NCI-H748 (cell line): ENCODE measurements around the gene GOPC.
"Not testable (repeated sequence)": the region's sequence is repeated elsewhere in the genome, so short reads cannot be mapped to it uniquely, and the experiment has no call there.

ENCODE experiments used
- DNase-seq: peaks from one replicate; lab custom pipeline; 2025; ENCODE audit not compliant: unreplicated experiment; lab: John Stamatoyannopoulos, UW

GOPC gene

DNA sequence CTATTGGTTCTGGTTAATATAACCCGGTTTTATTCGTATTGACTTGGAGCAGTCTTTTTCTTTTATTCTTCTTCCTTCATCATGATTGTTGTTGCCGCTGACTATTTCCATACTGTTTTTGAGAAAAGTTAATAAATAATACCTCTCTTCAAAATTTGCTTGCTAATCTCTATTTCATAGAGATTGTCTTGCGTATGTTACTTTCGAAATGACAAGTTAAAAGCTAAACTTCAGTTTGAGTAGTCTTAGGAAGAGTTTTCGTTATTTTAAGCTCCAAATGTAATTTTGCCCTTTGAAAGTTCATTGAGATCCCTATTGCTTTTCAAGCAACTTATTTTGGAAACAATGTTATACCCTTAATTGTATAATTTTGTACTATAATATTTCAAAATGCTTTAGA lies 83.4 kb downstream of the GOPC start:
- no peak for DNase-seq

DNA sequence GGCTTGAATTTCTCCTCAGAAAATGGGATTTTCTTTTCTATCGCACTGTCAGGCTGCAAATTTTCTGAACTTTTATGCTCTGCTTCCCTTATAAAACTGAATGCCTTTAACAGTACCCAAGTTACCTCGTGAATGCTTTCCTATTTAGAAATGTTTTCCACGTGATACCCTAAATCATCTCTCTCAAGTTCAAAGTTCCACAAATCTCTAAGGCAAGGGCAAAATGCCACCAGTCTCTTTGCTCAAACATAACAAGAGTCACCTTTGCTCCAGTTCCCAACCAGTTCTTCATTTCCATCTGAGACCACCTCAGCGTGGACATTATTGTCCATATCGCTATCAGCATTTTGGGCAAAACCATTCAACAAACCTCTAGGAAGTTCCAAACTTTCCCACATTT lies 84.3 kb downstream of the GOPC start:
- DNase-seq, result not testable (repeated sequence)

DNA sequence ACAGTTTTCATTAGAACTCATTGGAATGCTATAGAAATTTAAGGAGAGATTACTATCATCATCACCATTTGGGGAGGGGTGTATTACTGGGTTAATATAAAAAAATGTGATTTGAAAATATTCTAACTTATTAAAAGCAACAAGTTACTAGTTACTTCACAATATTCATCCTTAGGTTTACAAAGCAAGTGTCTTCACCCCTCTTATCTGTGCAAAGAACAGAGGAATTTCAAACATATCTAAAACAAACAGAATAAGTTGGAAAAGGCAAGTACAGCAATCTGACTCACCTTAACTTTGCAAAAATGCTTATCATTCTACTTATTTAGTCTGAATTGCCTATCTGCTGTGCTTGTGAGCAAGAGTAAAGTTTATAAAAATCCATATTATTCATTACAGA lies 87.0 kb downstream of the GOPC start:
- no peak for DNase-seq

DNA sequence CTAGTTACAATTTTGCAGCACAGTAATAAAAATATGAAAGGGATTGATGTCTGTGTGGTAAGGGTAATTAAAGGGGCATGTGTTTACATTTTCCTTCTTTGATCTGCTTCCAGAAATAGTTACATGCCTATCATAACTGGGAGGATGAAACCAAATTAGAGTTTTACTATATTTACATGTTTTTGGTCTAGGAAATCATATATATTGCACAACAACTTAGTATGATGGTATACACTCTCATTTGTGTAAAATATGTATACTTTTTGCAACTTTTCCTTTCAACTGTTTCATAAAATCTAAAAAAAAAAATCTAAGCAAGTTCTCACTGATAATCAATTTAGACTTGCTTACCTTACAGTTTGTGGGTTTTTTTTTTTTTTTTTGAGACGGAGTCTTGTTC lies 87.7 kb downstream of the GOPC start:
- no peak for DNase-seq

DNA sequence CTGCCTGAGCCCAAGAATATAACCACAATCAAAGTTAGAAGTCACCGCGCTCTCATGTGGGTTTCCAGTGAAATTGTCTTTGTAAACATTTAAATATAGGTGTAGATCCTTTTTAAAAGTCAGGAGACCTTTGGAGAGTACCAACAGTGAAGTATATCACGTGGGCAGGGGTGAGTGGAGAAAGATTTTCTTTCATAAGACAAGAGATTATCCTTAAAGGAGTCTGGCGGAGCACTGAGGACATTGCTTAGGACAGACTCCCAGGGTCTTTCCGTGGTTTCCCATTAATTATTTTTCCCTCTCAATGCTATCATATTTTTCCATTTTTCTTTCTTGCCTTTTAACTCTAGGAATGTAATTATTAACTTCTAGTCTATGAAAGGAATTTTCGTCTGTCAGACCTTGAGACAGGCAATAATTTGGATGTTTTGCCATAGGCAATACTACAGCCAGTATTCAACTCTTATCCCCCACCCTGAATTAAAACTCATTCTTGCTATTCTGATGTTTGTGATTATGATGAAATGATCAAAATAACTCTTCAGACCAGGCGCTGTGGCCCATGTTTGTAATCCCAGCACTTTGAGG lies 88.4 kb downstream of the GOPC start:
- DNase-seq, result no peak

DNA sequence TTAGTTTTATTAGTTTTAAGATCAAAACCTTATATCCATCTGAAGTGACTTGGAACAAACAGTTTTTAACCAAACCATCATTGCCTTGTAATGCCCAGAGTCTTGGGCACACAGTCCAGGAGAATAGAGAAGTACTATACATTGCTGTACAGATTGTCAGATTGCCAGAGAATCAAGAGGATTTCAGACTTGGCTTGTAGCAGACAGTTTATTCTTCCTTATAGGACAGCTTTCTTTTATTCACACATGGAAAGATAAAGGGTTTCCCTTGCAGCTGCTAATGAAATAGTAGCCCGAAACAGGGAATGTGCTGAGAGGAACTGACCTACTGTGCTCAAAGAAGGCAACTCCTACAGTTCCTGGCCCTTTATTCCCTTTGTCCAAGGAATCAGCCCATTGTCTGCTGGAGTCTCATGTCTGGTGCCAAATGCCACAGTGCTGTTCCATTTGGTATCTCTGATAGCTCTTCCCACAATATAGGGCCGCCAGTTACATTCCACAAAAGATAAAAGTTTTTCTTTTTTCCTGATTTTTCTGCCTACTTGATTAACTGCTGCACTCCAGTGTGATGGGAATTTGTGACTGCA lies 89.2 kb downstream of the GOPC start:
- no peak for DNase-seq

DNA sequence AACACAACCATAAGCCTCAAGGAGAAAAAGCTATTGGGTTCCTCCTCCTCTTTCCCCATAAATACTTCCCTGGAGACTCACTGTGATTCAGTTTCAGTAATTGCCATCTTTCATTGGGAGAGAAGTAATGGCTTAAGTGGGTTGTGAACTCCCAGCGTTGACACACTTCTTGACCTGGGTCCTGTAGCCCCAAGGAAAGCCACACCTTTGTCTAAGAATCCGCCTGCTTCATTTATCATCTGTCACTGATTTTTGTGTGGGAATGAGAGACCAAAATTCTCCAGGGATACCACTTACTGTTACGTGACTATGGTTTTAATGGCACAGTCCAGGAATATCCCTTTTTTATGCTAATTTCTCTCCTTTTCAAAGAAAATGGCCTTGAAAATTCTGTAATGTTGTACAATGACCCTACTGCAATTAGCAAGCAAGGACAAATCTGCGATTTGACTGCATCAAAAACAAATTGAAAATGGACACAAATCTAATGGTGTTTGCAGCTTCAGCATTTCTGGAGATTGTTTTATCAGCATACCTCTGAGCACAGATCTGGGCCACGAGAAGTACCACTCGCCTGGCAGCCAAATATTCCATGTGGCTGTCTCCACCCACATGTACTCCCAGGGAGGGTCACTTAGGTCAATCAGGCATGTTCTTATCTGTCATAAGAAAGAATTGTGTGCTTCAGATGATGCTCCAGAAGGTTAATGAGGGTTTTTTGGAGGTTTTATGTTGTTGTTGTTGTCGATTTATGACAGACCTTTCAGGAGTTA lies 90.1 kb downstream of the GOPC start:
- no peak for DNase-seq
